Endothelial cell (in vitro differentiated cells): ENCODE measurements around the gene CACNG8. TPM values are rescaled to one million over a fixed set of nuclear protein-coding genes. Genes with fewer than 3 reads are reported as not detected.

ENCODE experiments used
- DNase-seq: peaks from one replicate; pipeline ENCODE4 v3.0.0; 2021; ENCODE audit warnings: low spot score
- H3K27ac Mint-ChIP-seq: one replicate; pipeline ENCODE4 v1.8.0; 2021; ENCODE audit warnings: mixed read lengths, inconsistent platforms; ENCODE audit not compliant: unreplicated experiment
- H3K27me3 Mint-ChIP-seq: one replicate; pipeline ENCODE4 v1.8.0; 2021; ENCODE audit warnings: mild to moderate bottlenecking, moderate library complexity, mixed read lengths, inconsistent platforms; ENCODE audit not compliant: unreplicated experiment
- H3K36me3 Mint-ChIP-seq: one replicate; pipeline ENCODE4 v1.8.0; 2021; ENCODE audit warnings: mild to moderate bottlenecking, low read depth, mixed read lengths, inconsistent platforms; ENCODE audit not compliant: unreplicated experiment
- H3K4me1 Mint-ChIP-seq: one replicate; pipeline ENCODE4 v1.8.0; 2021; ENCODE audit warnings: mild to moderate bottlenecking, mixed read lengths, inconsistent platforms; ENCODE audit not compliant: unreplicated experiment
- H3K4me3 Mint-ChIP-seq: one replicate; pipeline ENCODE4 v1.8.0; 2021; ENCODE audit warnings: mild to moderate bottlenecking, mixed read lengths, inconsistent platforms; ENCODE audit not compliant: unreplicated experiment
- H3K9me3 Mint-ChIP-seq: one replicate; pipeline ENCODE4 v1.8.0; 2021; ENCODE audit warnings: mixed read lengths, inconsistent platforms; ENCODE audit not compliant: unreplicated experiment
- CTCF ChIP-seq: fragments of 200-600 bp; sonication (generic); IDR thresholded peaks from one replicate; pipeline ENCODE4 v1.5.0; 2021; ENCODE audit warnings: antibody characterized with exemption; ENCODE audit not compliant: unreplicated experiment
- total RNA-seq: library from RNA; stranded (reverse); fragmentation: NEBNext Ultra II Directional; extraction: Animal tissue kit (Norgen Biotek cat#: 25700); gene quantifications from one replicate; pipeline ENCODE4 v1.2.1, GENCODE V29; 2021; ENCODE audit not compliant: unreplicated experiment

The CACNG8 gene
- total RNA-seq, 1 donor from 2014 or later: 12.9 TPM

GRCh38 chr19:53960886-53961285, 1.9 kb upstream of the CACNG8 start:
- Mint-ChIP-seq H3K4me1 (peaks cover 42% of the 10 kb centered on the region), H3K27me3 (peaks cover 7% of the 10 kb centered on the region), H3K9me3 (no peaks in the 10 kb centered on the region), H3K36me3 (peaks cover 4% of the 10 kb centered on the region), H3K27ac (no peak overlapping the region), H3K4me3 (peak overlapping the region; percentile 67)
- no peak for DNase-seq
- TF ChIP-seq CTCF: no peak

- peaks cover 10% of the 10 kb centered on the region for H3K27me3 Mint-ChIP-seq
- H3K9me3 Mint-ChIP-seq: no peaks in the 10 kb centered on the region
- H3K4me3 Mint-ChIP-seq: peak overlapping the region; percentile 93
- H3K36me3 Mint-ChIP-seq: peaks cover 4% of the 10 kb centered on the region
- no peak for DNase-seq
- no peak overlapping the region for H3K27ac Mint-ChIP-seq
- peaks cover 42% of the 10 kb centered on the region for H3K4me1 Mint-ChIP-seq
- no peak for TF ChIP-seq CTCF
Measured at GRCh38 chr19:53961523-53962356, 997 bp upstream of the CACNG8 start.

GRCh38 chr19:53965091-53965490, 2.4 kb downstream of the CACNG8 start:
- peaks cover 13% of the 10 kb centered on the region for H3K27me3 Mint-ChIP-seq
- peaks cover 4% of the 10 kb centered on the region for H3K36me3 Mint-ChIP-seq
- H3K27ac Mint-ChIP-seq: no peak overlapping the region
- H3K4me1 Mint-ChIP-seq: peaks cover 33% of the 10 kb centered on the region
- peak overlapping the region; percentile 82 for H3K4me3 Mint-ChIP-seq
- DNase-seq: no peak
- no peaks in the 10 kb centered on the region for H3K9me3 Mint-ChIP-seq
- no peak for TF ChIP-seq CTCF

GRCh38 chr19:53966931-53967330, 4.2 kb downstream of the CACNG8 start:
- no peak for DNase-seq
- H3K4me3 Mint-ChIP-seq: no peak overlapping the region
- H3K4me1 Mint-ChIP-seq: peaks cover 17% of the 10 kb centered on the region
- no peaks in the 10 kb centered on the region for H3K9me3 Mint-ChIP-seq
- H3K27ac Mint-ChIP-seq: no peak overlapping the region
- H3K27me3 Mint-ChIP-seq: peaks cover 12% of the 10 kb centered on the region
- H3K36me3 Mint-ChIP-seq: peaks cover under 1% of the 10 kb centered on the region
- TF ChIP-seq CTCF: no peak

GRCh38 chr19:53969366-53969765, 6.6 kb downstream of the CACNG8 start:
- Mint-ChIP-seq H3K9me3 (no peaks in the 10 kb centered on the region), H3K27me3 (peaks cover 8% of the 10 kb centered on the region), H3K4me1 (peaks cover 6% of the 10 kb centered on the region), H3K36me3 (no peaks in the 10 kb centered on the region), H3K4me3 (no peak overlapping the region), H3K27ac (no peak overlapping the region)
- DNase-seq: no peak
- TF ChIP-seq CTCF: no peak
